Aorta (tissue), 5 donors: ENCODE results near the gene DOCK3. TPM values are rescaled to one million over a fixed set of nuclear protein-coding genes. Genes with fewer than 3 reads are reported as not detected.

ENCODE experiments used
- ATAC-seq: fragments of 200-7000 bp; cut with Tn5 transposase; one replicate; pipeline ENCODE4 v1.9.1; 2022; ENCODE audit warnings: moderate library complexity; ENCODE audit not compliant: low FRiP score
- DNase-seq, 2 donors: peaks; one replicate each; pipeline ENCODE4 v3.0.0-alpha.2; 2020
- H3K27ac ChIP-seq, 2 donors: one replicate each; pipeline ENCODE4 v1.5.1; 2013; ENCODE audit warnings: low read length in 2 of 2, mild to moderate bottlenecking in 2 of 2, moderate library complexity in 2 of 2, control low read depth in 1 of 2, inconsistent platforms in 1 of 2, low read depth in 1 of 2
- H3K27me3 ChIP-seq, 2 donors: one replicate each; pipeline ENCODE4 v1.6.1; 2013; ENCODE audit warnings: control low read depth in 1 of 2, low read length in 1 of 2, mild to moderate bottlenecking in 1 of 2, moderate library complexity in 1 of 2; ENCODE audit not compliant: insufficient read depth in 2 of 2, control insufficient read depth in 1 of 2
- H3K36me3 ChIP-seq, 2 donors: one replicate each; pipeline ENCODE4 v1.6.1; 2013; ENCODE audit warnings: control low read depth in 1 of 2, low read length in 1 of 2, mild to moderate bottlenecking in 1 of 2; ENCODE audit not compliant: insufficient read depth in 2 of 2, control insufficient read depth in 1 of 2
- H3K4me1 ChIP-seq, 2 donors: one replicate each; pipeline ENCODE4 v1.6.1; 2013; ENCODE audit warnings: low read length in 2 of 2, control low read depth in 1 of 2, mild to moderate bottlenecking in 1 of 2, moderate library complexity in 1 of 2; ENCODE audit not compliant: insufficient read depth in 2 of 2, control insufficient read depth in 1 of 2
- H3K4me3 ChIP-seq, 2 donors: one replicate each; pipeline ENCODE4 v1.5.1; 2013; ENCODE audit warnings: low read length in 2 of 2, control low read depth in 1 of 2, mild to moderate bottlenecking in 1 of 2
- H3K9me3 ChIP-seq: one replicate; pipeline ENCODE4 v1.6.1; 2013; ENCODE audit warnings: mild to moderate bottlenecking, low read length; ENCODE audit not compliant: control insufficient read depth
- WGBS, 2 donors: extraction: QIAGEN DNeasy Blood & Tissue Kit; methylation state at CpG; one replicate each; pipeline ENCODE4 v1.1.7; 2013; 5-methylcytosine and 5-hydroxymethylcytosine counted together
- intact Hi-C, 2 donors: fragments of 100-400 bp; cut with DNase I; formaldehyde crosslinking; loops; one replicate each; pipeline versions ENCODE4 v1.14.2 to v1.15.0; 2022
- polyA plus RNA-seq, 2 donors: library from polyadenylated mRNA; stranded (reverse); fragments of 200-250 nt; gene quantifications; one replicate each; pipeline ENCODE4 v1.2.3, GENCODE V29; 2013
- total RNA-seq, 2 donors: library from RNA; stranded (reverse); fragmentation: NEBNext Ultra II Directional; extraction: Animal tissue kit (Norgen Biotek cat#: 25700); gene quantifications; one replicate each; pipeline ENCODE4 v1.2.1, GENCODE V29; 2021
- donor health status: healthy with polysubstance abuse.
- donor health status: Bipolar disorder and iron deficiency.
- donor health status: DM: no; HTN: no; CAD: no.
- donor health status: DM: no; HTN: no; CAD: no.
- donor health status: DM: yes; HTN: yes; CAD: no.

DOCK3 gene
- total and polyA plus RNA-seq, 4 donors, result 0.31 to 0.97 (median 0.55) TPM

DNA sequence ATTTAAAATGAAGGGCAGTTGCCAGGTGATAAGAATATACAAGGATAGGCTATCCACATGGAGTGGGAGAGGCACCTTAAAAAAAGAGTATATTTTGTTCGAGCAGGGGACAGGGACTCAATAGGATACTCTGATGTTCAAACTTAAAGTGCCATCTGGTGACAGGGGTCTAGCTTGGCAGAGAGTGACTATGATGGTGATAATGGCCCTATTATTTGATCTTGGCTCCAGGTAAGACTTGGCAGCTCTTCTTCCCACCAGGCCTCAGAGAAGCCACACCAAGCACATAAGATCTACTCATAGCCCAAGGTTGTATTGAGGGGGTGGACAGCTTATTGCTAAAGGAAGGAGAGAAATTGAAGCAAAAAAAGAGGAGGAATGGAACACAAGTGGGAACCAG lies 601.3 kb downstream of the DOCK3 start:
- intact Hi-C loops, result no loop called here
- H3K4me3 ChIP-seq, result no peak overlapping the region
- H3K36me3 ChIP-seq, result no peaks in the 10 kb centered on the region
- H3K9me3 ChIP-seq, result no peaks in the 10 kb centered on the region
- H3K4me1 ChIP-seq, result no peaks in the 10 kb centered on the region
- ATAC-seq (no peak), DNase-seq (no peak)
- no peak overlapping the region for H3K27ac ChIP-seq
- H3K27me3 ChIP-seq, result peaks cover 0 to 1% of the 10 kb centered on the region in 2 donors
- WGBS, 2 donors, result 57 to 65% methylated on average over 1 of the region's 1 CpG

DNA sequence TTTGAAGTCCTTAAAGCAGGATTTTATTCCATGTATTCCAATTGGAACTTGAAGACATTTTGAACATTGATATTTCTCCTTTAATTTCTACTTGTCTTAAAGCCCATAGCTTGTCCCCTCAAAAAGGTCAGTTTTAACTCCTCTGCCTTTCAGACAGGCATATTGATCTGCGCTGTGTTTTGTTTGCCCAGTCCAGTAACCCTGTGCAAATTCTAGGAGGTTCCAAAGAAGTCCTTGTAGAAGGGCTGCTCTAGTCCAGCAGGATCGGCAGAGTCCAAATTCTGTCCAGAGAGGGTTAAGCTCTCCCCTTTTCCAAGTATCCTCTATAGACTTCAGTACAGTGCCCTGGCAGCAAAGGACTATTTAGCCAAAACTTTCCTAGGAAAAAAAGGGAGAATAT lies 604.7 kb downstream of the DOCK3 start:
- no peaks in the 10 kb centered on the region for H3K36me3 ChIP-seq
- no peaks in the 10 kb centered on the region for H3K9me3 ChIP-seq
- H3K4me1 ChIP-seq, result no peaks in the 10 kb centered on the region
- H3K27ac ChIP-seq, result no peak overlapping the region
- DNase-seq (no peak), ATAC-seq (no peak)
- H3K4me3 ChIP-seq, result no peak overlapping the region
- no peaks in the 10 kb centered on the region for H3K27me3 ChIP-seq
- 84 to 87% methylated on average over 2 of the region's 2 CpGs for WGBS, 2 donors
- intact Hi-C loops, result no loop called here

DNA sequence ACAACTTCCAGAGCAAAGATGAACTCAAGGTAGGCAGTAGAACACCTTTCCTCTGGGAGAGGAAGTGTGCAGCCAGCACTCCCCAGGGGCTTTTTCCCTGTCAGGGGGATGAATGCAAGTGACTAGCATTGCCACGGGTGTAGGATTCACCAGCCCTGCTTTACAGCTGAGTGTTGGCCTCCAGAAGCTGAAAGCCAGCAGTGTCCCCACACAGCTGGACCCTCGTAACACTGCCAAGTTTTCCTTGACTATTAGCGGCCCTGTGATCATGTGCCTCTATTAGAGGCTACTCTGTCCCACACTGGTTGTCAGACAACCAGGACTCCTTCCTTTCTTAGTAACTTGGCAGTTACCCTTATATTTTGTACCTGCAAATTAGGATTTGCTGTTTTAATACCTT lies 605.4 kb downstream of the DOCK3 start:
- H3K9me3 ChIP-seq, result no peaks in the 10 kb centered on the region
- H3K4me3 ChIP-seq, result no peak overlapping the region
- intact Hi-C loops, result no loop called here
- ATAC-seq (no peak), DNase-seq (no peak)
- H3K27me3 ChIP-seq, result no peaks in the 10 kb centered on the region
- H3K4me1 ChIP-seq, result no peaks in the 10 kb centered on the region
- WGBS, 2 donors, result 65 to 68% methylated on average over 3 of the region's 3 CpGs
- H3K36me3 ChIP-seq, result no peaks in the 10 kb centered on the region
- H3K27ac ChIP-seq, result no peak overlapping the region

DNA sequence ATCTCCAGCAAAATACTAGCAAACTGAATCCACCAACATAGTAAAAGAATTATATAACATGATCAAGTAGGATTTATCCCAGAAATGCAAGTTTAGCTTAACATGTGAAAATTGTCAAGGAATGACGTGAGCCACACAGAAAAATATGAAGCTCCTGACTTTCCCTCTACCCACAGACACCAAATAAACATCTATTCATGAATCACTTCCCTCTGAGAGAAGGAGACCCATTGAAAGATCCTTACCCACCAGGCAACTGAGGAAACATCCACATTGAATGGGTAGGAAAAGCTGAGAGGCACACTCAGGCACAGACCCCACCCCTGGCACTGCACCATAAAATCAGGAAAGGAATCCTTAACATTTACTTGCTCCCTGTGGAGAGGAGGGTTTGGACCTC lies 608.2 kb downstream of the DOCK3 start:
- ATAC-seq (no peak), DNase-seq (no peak)
- Histone ChIP-seq H3K27ac (no peak overlapping the region), H3K27me3 (no peaks in the 10 kb centered on the region), H3K9me3 (peaks cover 3% of the 10 kb centered on the region), H3K4me1 (no peaks in the 10 kb centered on the region), H3K4me3 (no peak overlapping the region), H3K36me3 (no peaks in the 10 kb centered on the region)
- intact Hi-C loops, result no loop called here
- whole genome bisulfite sequencing, 2 donors, result 52 to 64% methylated on average over 1 of the region's 1 CpG

DNA sequence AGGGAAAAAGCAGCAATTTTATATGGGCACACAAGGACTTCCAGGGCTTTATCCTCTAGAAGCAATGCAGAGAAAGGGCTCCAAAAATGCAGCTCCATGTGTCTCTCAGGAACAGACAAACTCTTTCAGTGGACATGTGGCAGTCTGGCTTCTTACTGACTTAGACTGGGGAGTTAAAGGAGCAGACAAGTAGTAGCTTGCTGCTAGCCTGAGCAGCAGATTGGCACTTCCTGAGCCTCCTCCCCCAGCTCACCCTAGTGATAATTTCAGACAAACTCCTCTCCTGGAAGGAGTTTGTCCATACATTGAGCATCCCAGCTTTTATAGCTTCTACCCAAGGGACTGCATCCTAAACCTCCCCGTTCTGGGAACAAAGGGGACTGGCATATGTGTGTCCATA lies 608.7 kb downstream of the DOCK3 start:
- peaks cover 3% of the 10 kb centered on the region for H3K9me3 ChIP-seq
- no peak for ATAC-seq
- 57 to 71% methylated on average over 1 of the region's 1 CpG for WGBS, 2 donors

DNA sequence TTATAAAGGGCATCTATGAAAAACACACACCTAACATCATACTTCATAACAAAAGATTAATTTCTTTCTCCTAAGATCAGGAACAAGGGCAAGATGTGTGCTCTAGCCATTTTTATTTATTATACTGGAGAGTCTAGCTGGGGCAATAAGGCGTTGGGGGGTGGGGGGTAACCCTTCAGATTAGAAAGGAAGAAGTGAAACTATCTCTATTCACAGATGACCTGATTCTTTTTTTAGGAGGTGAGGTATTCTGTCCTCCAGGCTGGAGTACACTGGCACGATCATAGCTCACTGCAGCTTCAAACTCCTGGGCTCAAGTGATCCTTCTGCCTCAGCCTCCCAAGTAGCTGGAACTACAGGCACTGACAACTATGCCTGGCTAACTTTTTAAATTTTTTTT lies 620.9 kb downstream of the DOCK3 start:
- Histone ChIP-seq H3K36me3 (no peaks in the 10 kb centered on the region), H3K27me3 (no peaks in the 10 kb centered on the region), H3K9me3 (no peaks in the 10 kb centered on the region), H3K27ac (no peak overlapping the region), H3K4me3 (no peak overlapping the region), H3K4me1 (no peaks in the 10 kb centered on the region)
- intact Hi-C loops, result no loop called here
- WGBS, 2 donors, result 64 to 69% methylated on average over 2 of the region's 2 CpGs
- no peak for DNase-seq
- no peak for ATAC-seq

More for the DNA sequence above, 608.7 kb downstream of the DOCK3 start:
- intact Hi-C loops, result no loop called here
- Histone ChIP-seq H3K36me3 (no peaks in the 10 kb centered on the region), H3K4me1 (no peaks in the 10 kb centered on the region), H3K4me3 (no peak overlapping the region), H3K27me3 (no peaks in the 10 kb centered on the region), H3K27ac (no peak overlapping the region)
- DNase-seq, result no peak

DNA sequence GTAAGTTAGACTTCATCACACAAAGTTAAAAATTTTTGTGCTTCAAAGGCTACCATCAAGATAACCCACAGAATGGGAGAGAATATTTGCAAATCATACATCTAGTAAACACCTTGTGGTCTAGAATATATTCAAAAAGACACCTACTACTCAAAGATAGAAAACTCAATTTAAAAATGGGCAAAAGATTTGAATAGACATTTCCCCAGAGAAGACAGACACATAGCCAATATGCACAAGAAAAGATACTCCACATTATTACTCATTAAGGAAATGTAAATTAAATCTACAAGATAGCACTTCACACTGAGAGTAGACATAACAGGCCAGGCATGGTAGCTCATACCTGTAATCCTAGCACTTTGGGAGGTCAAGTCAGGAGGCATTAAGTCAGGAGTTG lies 622.6 kb downstream of the DOCK3 start:
- no peak for DNase-seq
- intact Hi-C loops, result no loop called here
- no peaks in the 10 kb centered on the region for H3K4me1 ChIP-seq
- no peak for ATAC-seq
- no peak overlapping the region for H3K4me3 ChIP-seq
- H3K9me3 ChIP-seq, result no peaks in the 10 kb centered on the region
- no peak overlapping the region for H3K27ac ChIP-seq
- no peaks in the 10 kb centered on the region for H3K36me3 ChIP-seq
- H3K27me3 ChIP-seq, result no peaks in the 10 kb centered on the region

DNA sequence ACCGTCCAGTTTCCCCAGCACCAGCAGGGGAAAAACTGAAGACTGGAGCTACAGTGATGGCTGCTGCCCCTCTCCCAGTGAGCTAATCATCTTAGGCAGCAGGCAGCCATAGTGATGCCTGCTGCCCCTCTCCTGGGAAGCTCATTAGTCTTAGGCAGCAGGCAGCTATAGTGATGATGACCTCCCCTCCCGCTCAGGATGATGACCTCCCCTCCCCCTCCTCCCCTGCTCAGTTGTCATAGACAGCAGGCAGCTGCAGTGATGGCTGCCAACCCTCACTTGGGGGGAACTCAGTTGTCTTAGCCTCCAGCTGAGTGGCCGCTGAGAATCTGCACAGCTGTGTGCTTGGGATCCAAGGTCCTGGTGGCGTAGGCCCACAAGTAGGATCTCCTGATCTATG lies 629.5 kb downstream of the DOCK3 start:
- H3K36me3 ChIP-seq, result no peaks in the 10 kb centered on the region
- H3K27me3 ChIP-seq, result no peaks in the 10 kb centered on the region
- H3K4me1 ChIP-seq, result no peaks in the 10 kb centered on the region
- DNase-seq (no peak), ATAC-seq (no peak)
- H3K9me3 ChIP-seq, result peaks cover 5% of the 10 kb centered on the region
- H3K27ac ChIP-seq, result no peak overlapping the region
- intact Hi-C loops, result no loop called here
- 37 to 41% methylated on average over 4 of the region's 4 CpGs for WGBS, 2 donors
- no peak overlapping the region for H3K4me3 ChIP-seq

DNA sequence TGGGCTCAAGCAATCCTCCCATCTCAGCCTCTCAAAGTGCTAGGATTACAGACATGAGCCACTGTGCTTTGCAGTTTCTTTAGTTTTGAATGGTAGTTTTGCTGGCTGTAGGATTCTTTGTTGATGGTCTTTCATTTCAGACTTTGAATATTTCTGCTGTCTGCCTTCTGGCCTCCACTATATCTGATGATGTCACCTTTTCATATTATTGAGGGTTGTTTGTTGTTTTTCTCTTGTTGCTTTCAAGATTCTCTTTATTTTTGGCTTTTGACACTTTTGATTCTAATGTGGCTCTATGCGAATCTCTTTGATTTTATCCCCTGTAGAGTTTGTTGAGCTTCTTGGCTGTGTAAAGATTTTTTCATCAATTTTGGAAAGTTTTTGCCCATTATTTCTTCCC lies 631.4 kb downstream of the DOCK3 start:
- no peak for DNase-seq
- Histone ChIP-seq H3K9me3 (peaks cover 5% of the 10 kb centered on the region), H3K4me3 (no peak overlapping the region), H3K27ac (no peak overlapping the region), H3K4me1 (no peaks in the 10 kb centered on the region), H3K27me3 (no peaks in the 10 kb centered on the region), H3K36me3 (no peaks in the 10 kb centered on the region)
- ATAC-seq, result no peak
- intact Hi-C loops, result no loop called here
- WGBS, 2 donors, result 96 to 100% methylated on average over 1 of the region's 1 CpG
